Gastrocnemius medialis (tissue), 4 donors: Measurements from ENCODE around the gene NEK9.

Source experiments
- POLR2A ChIP-seq, 2 donors: fragments of 450-650 bp; IDR thresholded peaks; one replicate each; pipeline ENCODE4 v1.6.1; 2017; ENCODE audit warnings: antibody characterized with exemption in 2 of 2, mild to moderate bottlenecking in 2 of 2, moderate library complexity in 2 of 2
- TF ChIP-seq, protein P1 (sequence below), 5 experiments: fragments of 450-650 bp in 3 of 5; fragments of 200-600 bp in 2 of 5; sonication (generic) in 2 of 5; IDR thresholded peaks in 4 of 5; conservative IDR thresholded peaks in 1 of 5; 1 replicate in 4 of 5; 2 replicates in 1 of 5; pipeline ENCODE4 v1.5.1; 2016 to 2019; ENCODE audit warnings: antibody characterized with exemption in 5 of 5, mild to moderate bottlenecking in 3 of 5, moderate library complexity in 3 of 5

DNA sequence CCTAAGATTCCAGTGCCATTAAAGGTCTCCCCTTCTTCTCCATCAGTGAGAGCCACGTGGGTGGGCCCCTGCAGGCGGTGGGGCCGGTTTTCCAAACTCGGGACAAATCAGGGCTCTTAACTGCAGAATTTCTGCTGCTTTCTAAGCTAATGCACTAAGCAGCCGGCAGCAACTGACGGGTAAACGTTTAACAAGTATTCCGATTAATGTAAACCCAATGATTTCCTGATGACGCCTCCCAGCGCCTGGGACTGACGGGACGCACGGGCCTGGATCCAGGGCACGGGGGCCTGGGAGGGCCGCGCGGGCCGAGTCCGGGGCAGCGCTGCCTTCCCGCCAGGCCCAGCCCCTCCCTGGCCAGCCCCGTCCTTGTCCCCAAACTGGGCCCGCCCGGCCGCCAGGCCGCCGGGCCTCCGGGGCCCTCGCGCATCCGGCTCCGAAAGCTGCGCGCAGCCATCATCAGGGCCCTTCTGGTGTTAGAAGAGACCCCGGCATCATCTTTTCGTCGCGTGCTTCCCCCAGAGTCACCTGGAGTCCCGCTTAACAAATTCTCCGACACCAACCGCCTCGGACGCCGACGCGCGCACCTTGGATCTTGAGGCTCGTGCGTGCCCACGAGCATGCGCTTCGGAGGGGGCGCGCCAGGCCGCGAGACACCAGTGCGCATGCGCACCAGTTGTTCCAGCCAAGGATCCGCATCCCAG lies 75.8 kb downstream of the NEK9 start, which contains the start of gene MLH3:
- TF ChIP-seq, protein P1, sequence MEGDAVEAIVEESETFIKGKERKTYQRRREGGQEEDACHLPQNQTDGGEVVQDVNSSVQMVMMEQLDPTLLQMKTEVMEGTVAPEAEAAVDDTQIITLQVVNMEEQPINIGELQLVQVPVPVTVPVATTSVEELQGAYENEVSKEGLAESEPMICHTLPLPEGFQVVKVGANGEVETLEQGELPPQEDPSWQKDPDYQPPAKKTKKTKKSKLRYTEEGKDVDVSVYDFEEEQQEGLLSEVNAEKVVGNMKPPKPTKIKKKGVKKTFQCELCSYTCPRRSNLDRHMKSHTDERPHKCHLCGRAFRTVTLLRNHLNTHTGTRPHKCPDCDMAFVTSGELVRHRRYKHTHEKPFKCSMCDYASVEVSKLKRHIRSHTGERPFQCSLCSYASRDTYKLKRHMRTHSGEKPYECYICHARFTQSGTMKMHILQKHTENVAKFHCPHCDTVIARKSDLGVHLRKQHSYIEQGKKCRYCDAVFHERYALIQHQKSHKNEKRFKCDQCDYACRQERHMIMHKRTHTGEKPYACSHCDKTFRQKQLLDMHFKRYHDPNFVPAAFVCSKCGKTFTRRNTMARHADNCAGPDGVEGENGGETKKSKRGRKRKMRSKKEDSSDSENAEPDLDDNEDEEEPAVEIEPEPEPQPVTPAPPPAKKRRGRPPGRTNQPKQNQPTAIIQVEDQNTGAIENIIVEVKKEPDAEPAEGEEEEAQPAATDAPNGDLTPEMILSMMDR (IDR thresholded peaks at IDR 0.05 in 4 of 5, conservative IDR thresholded peaks at IDR 0.05 in 1 of 5), result no peak
- TF ChIP-seq POLR2A (IDR thresholded peaks at IDR 0.05), result peak; percentile 63 to 69
